SK-MEL-5 (cell line): ENCODE measurements around the gene ZRANB1. TPM values are rescaled to one million over a fixed set of nuclear protein-coding genes. Genes with fewer than 3 reads are reported as not detected.

Experiments used
- DNase-seq: peaks from one replicate; pipeline ENCODE4 v3.0.0-alpha.2; 2016; ENCODE audit warnings: low read depth, low spot score
- in situ Hi-C: cut with HindIII; loops from 2 replicates; pipeline ENCODE4 v1.10.0; 2016; ENCODE audit warnings: low sequenced_read_pairs, high pct_unique_total_duplicates, low pct_unique_long_range_greater_than_20kb
- total RNA-seq: library from RNA; depleted of rRNA; stranded (reverse); fragments of >200 nt; shearing (Covaris generic); gene quantifications from 2 replicates; pipeline ENCODE4 v1.2.3, GENCODE V29; 2014

Gene ZRANB1
- total RNA-seq, 1 experiment from 2014 or later = 13.2 TPM

- in situ Hi-C loops = no loop called here
- no peak for DNase-seq
Measured at GRCh38 chr10:124955243-124955642, 13.3 kb downstream of the ZRANB1 start.

- no peak for DNase-seq
- in situ Hi-C loops = no loop called here
Measured at GRCh38 chr10:124955868-124956267, 13.9 kb downstream of the ZRANB1 start.

GRCh38 chr10:124956764-124957163 lies 14.8 kb downstream of the ZRANB1 start:
- DNase-seq = no peak
- in situ Hi-C loops = no loop called here

DNA sequence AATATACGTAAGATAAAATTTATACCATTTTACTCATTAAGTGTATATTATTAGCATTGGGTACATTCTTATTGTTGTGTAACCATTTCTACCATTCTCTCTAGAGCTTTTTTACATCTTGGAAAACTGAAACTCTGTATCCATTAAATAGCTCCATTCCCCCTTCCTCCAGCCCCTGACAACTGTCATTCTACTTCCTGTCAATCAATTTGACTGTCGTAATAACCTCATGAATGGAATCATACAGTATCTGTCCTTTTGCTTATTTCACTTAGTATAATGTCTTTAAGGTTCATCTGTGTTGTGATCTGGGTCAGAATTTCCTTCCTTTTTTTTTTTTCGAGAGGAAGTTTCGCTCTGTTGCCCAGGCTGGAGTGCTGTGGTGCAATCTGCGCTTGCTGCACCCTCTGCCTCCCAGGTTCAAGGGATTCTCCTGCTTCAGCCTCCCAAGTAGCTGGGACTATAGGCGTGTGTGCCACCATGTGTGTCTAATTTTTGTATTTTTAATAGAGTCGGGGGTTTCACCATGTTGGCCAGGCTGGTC lies 15.6 kb downstream of the ZRANB1 start:
- in situ Hi-C loops = no loop called here
- no peak for DNase-seq

GRCh38 chr10:124959564-124959963 lies 17.6 kb downstream of the ZRANB1 start:
- in situ Hi-C loops = no loop called here
- DNase-seq = no peak

DNA sequence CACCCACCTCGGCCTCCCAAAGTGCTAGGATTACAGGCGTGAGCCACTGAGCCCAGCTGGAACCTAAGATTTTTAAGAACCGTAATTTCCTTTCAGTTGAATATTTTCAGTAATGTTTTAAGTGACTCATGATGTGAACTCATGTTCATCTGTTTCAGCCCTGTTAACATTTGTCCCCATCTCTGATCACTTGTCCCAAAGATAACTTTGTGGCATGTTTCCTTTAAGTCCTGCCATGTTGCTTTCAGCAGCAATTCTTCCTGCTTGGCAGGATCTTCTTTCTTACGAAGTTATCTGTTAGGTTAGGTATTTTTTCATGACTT lies 19.3 kb downstream of the ZRANB1 start:
- in situ Hi-C loops = no loop called here
- no peak for DNase-seq

DNA sequence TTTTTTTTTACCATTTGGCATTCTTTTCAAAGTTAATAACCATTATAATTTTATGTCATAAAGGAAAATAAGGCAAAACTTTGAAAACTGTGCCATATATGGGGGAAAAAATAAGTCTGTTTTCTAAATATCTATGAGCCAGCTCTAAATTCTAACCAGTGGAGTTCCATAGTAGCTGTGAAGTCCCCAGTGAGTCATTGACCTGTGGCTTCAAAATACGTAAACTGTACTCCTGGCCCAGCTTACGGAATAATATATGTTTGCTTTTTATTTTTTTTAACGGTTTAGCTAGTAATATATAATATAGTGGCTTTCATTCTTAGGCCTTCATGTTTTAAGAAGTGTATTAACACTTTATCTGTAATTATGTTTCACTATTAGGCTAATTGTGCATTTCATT lies 20.5 kb downstream of the ZRANB1 start:
- no peak for DNase-seq
- in situ Hi-C loops = no loop called here

GRCh38 chr10:124963866-124964720 lies 22.2 kb downstream of the ZRANB1 start:
- in situ Hi-C loops = no loop called here
- DNase-seq = no peak

DNA sequence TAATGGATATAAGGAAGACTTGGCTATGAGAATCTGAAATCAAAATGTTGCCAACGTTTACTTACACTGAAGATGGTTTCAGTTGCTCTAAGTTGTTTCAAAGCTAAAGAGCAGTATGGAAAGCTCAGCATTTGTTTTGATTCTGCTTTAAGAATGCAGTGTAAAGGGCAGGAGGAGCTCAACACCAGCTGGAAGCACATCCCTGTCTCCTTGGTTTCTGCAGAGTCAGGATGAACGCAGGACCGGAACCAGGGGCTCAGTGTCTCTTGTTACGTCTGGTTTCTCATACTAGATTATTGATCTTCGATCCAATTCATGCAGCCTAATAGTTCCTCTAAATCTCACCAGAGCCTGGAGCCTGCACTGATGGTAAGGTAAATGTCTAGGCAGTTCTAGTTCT lies 24.1 kb downstream of the ZRANB1 start:
- DNase-seq = no peak
- in situ Hi-C loops = no loop called here

DNA sequence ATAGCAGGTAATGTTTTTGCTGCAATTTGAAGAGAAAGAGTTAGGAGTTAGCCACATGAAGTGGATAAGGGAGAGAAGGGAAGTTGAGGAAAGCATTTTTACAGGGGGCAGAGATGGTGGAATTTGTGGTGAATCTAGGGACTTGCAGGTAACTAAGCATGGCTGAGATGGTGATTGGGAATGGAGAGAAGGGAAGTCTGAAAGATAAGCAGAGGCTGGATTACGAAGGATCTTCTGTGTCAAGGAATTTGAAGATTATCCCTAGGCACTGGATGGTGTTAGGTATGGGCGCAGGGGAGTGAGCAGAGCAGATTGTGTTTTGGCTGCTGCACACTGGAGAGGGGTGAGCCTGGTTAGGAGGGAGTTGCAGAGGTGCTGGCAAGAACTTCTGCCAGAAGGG lies 25.3 kb downstream of the ZRANB1 start:
- DNase-seq = no peak
- in situ Hi-C loops = no loop called here

- in situ Hi-C loops = no loop called here
Measured at GRCh38 chr10:124971276-124971675, 29.4 kb downstream of the ZRANB1 start.

DNA sequence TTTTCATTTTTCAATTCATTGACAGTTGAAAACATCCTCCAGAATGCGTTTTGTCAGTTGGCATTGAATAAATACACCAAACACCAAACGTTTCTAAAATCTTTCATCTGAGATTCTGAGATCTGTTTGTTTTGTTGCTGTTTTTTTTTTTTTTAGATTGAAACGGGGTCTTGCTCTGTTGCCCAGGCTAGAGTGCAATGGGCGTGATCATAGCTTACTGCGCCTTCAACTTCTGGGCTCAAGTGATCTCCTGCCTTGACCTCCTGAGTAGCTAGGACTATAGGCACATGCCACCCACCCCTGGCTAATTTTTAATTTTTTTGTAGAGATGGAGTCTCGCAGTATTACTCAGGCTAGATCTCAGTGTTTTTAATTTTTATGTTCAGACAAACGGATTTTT lies 30.7 kb downstream of the ZRANB1 start:
- DNase-seq = no peak
- in situ Hi-C loops = no loop called here

More at GRCh38 chr10:124971276-124971675, 29.4 kb downstream of the ZRANB1 start:
- no peak for DNase-seq

- no peak for DNase-seq
- in situ Hi-C loops = no loop called here
Measured at GRCh38 chr10:124974131-124974530, 32.2 kb downstream of the ZRANB1 start.

DNA sequence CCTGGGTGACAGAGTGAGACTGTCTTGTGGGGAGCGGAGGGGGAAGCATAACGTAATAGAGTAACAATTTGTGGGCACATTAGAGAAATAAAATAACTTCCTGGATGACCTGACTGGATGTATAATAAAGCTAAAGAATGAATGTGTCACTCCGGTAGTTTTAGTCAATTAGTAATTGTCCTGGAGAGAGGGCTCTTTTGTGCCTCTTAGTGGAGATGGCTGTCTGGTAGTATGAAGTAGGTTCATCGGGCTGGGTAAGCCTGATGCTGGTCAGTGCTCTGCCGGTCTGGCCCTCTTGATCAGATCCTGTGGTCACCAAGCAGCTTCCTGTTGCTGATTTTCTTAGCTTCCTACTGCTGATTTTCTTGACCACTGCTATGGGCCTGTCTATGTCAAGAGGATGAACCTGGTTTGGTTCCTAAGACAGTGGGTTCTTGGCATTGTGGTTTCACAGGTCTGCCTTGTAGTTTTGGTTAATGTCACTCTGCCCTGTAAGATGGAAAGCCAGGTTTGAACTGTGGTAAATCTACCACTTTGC lies 34.1 kb downstream of the ZRANB1 start:
- in situ Hi-C loops = no loop called here
- DNase-seq = no peak

- in situ Hi-C loops = no loop called here
- no peak for DNase-seq
Measured at GRCh38 chr10:124977161-124977560, 35.2 kb downstream of the ZRANB1 start.

DNA sequence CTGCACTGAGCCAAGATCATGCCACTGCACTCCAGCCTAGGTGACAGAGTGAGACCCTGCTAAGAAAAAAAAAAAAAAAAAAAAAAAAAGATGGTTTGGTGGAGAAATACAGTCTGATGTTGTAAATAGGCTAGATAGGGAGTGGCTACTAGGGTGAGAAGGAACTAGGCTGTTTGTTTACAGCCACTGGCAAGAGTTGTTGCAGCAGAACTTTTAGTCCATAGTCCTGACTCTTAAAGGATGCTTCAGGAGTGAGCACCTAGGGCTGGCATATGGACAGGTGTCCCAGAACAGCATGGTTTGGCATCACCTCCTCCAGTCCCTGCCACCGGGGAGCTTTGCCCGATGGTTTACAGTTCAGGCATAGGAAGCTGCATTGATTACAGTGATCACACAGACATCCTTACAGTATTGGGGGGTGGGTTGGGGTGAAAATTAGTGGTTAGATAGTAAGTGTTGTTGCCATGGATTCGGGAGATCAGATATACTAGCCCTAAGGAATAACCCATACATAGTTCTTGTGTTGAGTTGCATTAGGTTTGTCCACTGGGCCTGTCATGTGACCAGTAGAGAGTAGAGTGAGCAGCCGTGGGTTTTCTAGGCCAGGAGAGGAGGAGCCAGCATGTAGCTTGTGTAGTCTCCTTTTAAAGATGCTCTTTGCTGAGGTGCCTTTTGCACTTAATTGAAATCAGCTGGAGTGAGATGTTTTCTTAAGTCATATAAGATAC lies 35.9 kb downstream of the ZRANB1 start:
- no peak for DNase-seq
- in situ Hi-C loops = no loop called here

- in situ Hi-C loops = no loop called here
Measured at GRCh38 chr10:124978376-124978725, 36.4 kb downstream of the ZRANB1 start.

DNA sequence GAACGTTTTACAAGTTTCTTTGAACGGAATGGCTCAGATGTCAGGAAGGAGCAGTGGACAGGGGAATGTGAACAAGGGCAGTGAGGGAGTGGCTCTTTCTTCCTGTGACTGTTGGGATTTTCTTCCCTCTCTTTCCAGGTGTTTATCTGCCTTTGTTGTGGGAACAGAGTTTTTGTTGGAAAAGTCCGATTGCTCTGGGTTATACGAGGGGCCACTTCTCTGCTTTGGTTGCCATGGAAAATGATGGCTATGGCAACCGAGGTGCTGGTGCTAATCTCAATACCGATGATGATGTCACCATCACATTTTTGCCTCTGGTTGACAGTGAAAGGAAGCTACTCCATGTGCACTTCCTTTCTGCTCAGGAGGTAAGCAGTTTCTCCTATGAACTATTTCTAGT lies 41.4 kb downstream of the ZRANB1 start:
- in situ Hi-C loops = no loop called here
- DNase-seq = no peak

More at GRCh38 chr10:124978376-124978725, 36.4 kb downstream of the ZRANB1 start:
- DNase-seq = no peak

GRCh38 chr10:124984376-124984775 lies 42.5 kb downstream of the ZRANB1 start:
- DNase-seq = no peak
- in situ Hi-C loops = no loop called here
